MCF 10A (cell line): ENCODE measurements around the gene SIN3B. TPM values are rescaled to one million over a fixed set of nuclear protein-coding genes. Genes with fewer than 3 reads are reported as not detected.

Experiments used
- BruUV-seq: library from RNA; stranded (reverse); fragments of 400-500 nt; replicated peaks from 2 replicates; lab custom pipeline; 2021; lab: Mats Ljungman, UMichigan
- CTCF ChIA-PET: fragments of 300-600 bp; sonication (Branson Sonifier 250); formaldehyde crosslinking; extraction: SDS; loops from one replicate; lab custom pipeline; 2021; ENCODE audit warnings: antibody characterized with exemption, inconsistent platforms; lab: Yijun Ruan, JAX
- POLR2A ChIA-PET: fragments of 300-600, 350-650 bp; sonication (Branson Sonifier 250); formaldehyde crosslinking; extraction: SDS; loops from one replicate; lab custom pipeline; 2020; ENCODE audit warnings: antibody characterized with exemption, inconsistent platforms; lab: Yijun Ruan, JAX
- DNase-seq: peaks from one replicate; pipeline ENCODE4 v3.0.0-alpha.2; 2018; ENCODE audit not compliant: unreplicated experiment
- H3K27ac Mint-ChIP-seq: one replicate; pipeline ENCODE4 v1.8.0; 2022; ENCODE audit warnings: mild to moderate bottlenecking, low read depth, mixed read lengths; ENCODE audit not compliant: unreplicated experiment
- H3K27me3 Mint-ChIP-seq: one replicate; pipeline ENCODE4 v1.8.0; 2022; ENCODE audit warnings: mixed read lengths; ENCODE audit not compliant: insufficient read depth, unreplicated experiment
- H3K36me3 Mint-ChIP-seq: one replicate; pipeline ENCODE4 v1.8.0; 2022; ENCODE audit warnings: mild to moderate bottlenecking, moderate library complexity, mixed read lengths; ENCODE audit not compliant: insufficient read depth, unreplicated experiment
- H3K4me1 Mint-ChIP-seq: one replicate; pipeline ENCODE4 v1.8.0; 2022; ENCODE audit warnings: mixed read lengths; ENCODE audit not compliant: insufficient read depth, unreplicated experiment
- H3K4me3 Mint-ChIP-seq: one replicate; pipeline ENCODE4 v1.8.0; 2022; ENCODE audit warnings: mild to moderate bottlenecking, moderate library complexity, mixed read lengths; ENCODE audit not compliant: unreplicated experiment
- H3K9me3 Mint-ChIP-seq: one replicate; pipeline ENCODE4 v1.8.0; 2022; ENCODE audit warnings: mixed read lengths; ENCODE audit not compliant: unreplicated experiment
- intact Hi-C: fragments of 100-400 bp; cut with micrococcal nuclease; formaldehyde crosslinking; loops from 2 replicates; pipeline ENCODE4 v1.14.1; 2022
- total RNA-seq: library from RNA; stranded (reverse); gene quantifications from 2 replicates; pipeline ENCODE4 v1.2.3, GENCODE V29; 2022
- TF ChIP-seq, protein P1 (sequence below): fragments of 200-600 bp; IDR thresholded peaks from one replicate; pipeline ENCODE4 v1.8.0; 2022; ENCODE audit warnings: antibody characterized with exemption, mild to moderate bottlenecking; ENCODE audit not compliant: unreplicated experiment

Gene SIN3B
- total RNA-seq, 1 experiment from 2014 or later: 56.0 TPM

- Mint-ChIP-seq H3K27ac (no peak overlapping the region), H3K4me3 (no peak overlapping the region), H3K9me3 (peaks cover 18% of the 10 kb centered on the region), H3K27me3 (no peaks in the 10 kb centered on the region), H3K36me3 (no peaks in the 10 kb centered on the region), H3K4me1 (peaks cover 9% of the 10 kb centered on the region)
- no TSS peak for BruUV-seq
- ChIA-PET CTCF (no interaction called here), POLR2A (no interaction called here)
- TF ChIP-seq, protein P1, sequence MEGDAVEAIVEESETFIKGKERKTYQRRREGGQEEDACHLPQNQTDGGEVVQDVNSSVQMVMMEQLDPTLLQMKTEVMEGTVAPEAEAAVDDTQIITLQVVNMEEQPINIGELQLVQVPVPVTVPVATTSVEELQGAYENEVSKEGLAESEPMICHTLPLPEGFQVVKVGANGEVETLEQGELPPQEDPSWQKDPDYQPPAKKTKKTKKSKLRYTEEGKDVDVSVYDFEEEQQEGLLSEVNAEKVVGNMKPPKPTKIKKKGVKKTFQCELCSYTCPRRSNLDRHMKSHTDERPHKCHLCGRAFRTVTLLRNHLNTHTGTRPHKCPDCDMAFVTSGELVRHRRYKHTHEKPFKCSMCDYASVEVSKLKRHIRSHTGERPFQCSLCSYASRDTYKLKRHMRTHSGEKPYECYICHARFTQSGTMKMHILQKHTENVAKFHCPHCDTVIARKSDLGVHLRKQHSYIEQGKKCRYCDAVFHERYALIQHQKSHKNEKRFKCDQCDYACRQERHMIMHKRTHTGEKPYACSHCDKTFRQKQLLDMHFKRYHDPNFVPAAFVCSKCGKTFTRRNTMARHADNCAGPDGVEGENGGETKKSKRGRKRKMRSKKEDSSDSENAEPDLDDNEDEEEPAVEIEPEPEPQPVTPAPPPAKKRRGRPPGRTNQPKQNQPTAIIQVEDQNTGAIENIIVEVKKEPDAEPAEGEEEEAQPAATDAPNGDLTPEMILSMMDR: no peak
- intact Hi-C loops: no loop called here
- no peak for DNase-seq
These were observed 93.4 kb downstream of the SIN3B start for GRCh38 chr19:16922592-16922934.

DNA sequence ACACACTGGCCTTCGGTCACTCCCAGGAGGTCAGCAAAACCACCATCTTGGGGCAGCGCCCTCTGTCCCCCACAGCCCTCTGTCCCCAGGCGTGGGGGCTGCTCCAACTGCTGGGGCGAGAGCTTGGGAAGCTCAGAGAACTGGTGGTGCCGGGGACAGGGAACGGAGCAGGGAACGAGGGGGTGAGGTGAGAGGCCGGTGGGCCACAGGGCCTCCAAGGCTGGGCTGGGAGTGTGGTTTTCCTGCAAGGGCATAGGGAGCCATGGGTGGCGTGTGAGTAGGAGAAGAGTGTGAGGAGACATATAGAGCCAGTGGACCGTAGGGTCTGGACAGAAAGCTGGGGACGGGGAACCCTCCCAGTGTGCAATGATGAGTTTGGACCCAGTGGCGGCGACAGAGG lies 93.8 kb downstream of the SIN3B start:
- H3K27me3 Mint-ChIP-seq: no peaks in the 10 kb centered on the region
- CTCF ChIA-PET: interaction anchor here (0.6 to 1.0 kb wide), 2 partner anchors 130 to 333 kb away, joined by 3 read pairs; no protein-coding TSS in a partner anchor
- H3K4me3 Mint-ChIP-seq: no peak overlapping the region
- TF ChIP-seq, protein P1: no peak
- no peak overlapping the region for H3K27ac Mint-ChIP-seq
- no peak for DNase-seq
- POLR2A ChIA-PET: no interaction called here
- intact Hi-C loops: no loop called here
- H3K9me3 Mint-ChIP-seq: peaks cover 18% of the 10 kb centered on the region
- peaks cover 9% of the 10 kb centered on the region for H3K4me1 Mint-ChIP-seq
- no TSS peak for BruUV-seq
- no peaks in the 10 kb centered on the region for H3K36me3 Mint-ChIP-seq

DNA sequence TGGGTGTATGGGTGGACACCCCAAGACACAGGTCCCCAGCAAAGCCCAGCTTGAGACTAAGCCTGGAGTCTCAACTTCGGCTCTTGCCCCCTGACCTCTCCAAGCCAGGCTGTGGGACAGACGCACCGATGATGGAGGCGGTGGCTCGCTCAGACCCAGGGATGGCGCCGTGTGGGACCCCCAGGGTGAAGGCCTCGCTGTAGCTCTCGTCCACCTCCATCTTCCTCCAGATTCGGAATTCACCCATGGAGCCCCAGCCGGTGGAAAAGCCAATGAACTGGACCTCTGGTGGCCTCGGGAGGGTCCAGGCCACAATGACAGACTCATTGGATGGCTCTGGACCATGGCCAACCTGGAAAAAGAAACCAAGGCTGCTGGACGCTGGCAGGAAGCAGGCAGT lies 98.7 kb downstream of the SIN3B start:
- POLR2A ChIA-PET: interaction anchor here (0.7 kb wide), 1 partner anchor 23 kb away, joined by 3 read pairs; no protein-coding TSS in a partner anchor
- H3K4me3 Mint-ChIP-seq: no peak overlapping the region
- peaks cover 18% of the 10 kb centered on the region for H3K9me3 Mint-ChIP-seq
- H3K4me1 Mint-ChIP-seq: no peaks in the 10 kb centered on the region
- no TSS peak for BruUV-seq
- H3K27me3 Mint-ChIP-seq: peaks cover 17% of the 10 kb centered on the region
- intact Hi-C loops: no loop called here
- H3K36me3 Mint-ChIP-seq: no peaks in the 10 kb centered on the region
- TF ChIP-seq, protein P1: no peak
- H3K27ac Mint-ChIP-seq: no peak overlapping the region
- DNase-seq: no peak
- CTCF ChIA-PET: no interaction called here

DNA sequence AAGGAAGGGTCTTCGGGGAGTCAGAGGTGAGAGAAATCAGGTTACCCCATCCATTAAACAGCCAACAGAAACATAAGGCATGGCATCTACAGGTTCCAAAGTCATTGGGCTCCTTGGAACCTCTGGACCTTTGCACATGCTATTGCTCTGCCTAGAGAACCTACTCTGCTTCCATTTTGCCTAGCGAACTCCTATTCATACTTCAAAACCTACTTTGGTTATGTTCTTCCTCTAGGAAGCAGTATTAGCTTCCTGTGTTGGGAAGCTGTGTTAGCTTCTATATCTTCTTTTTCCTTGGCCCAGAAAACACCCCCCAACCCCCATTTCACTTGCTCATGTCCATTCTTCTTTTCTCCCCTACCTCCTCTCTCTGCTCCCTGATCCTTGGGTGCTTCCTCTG lies 99.2 kb downstream of the SIN3B start:
- no peak for DNase-seq
- Mint-ChIP-seq H3K9me3 (peaks cover 18% of the 10 kb centered on the region), H3K4me1 (no peaks in the 10 kb centered on the region), H3K36me3 (no peaks in the 10 kb centered on the region), H3K27me3 (peaks cover 22% of the 10 kb centered on the region), H3K27ac (no peak overlapping the region), H3K4me3 (no peak overlapping the region)
- POLR2A ChIA-PET: interaction anchor here (0.7 to 1.4 kb wide), 2 partner anchors 23 to 29 kb away, joined by 3 read pairs; no protein-coding TSS in a partner anchor
- BruUV-seq: no TSS peak
- CTCF ChIA-PET: no interaction called here
- intact Hi-C loops: no loop called here
- TF ChIP-seq, protein P1: no peak
